ENCODE measurements around the gene B4GALT2.

DNA sequence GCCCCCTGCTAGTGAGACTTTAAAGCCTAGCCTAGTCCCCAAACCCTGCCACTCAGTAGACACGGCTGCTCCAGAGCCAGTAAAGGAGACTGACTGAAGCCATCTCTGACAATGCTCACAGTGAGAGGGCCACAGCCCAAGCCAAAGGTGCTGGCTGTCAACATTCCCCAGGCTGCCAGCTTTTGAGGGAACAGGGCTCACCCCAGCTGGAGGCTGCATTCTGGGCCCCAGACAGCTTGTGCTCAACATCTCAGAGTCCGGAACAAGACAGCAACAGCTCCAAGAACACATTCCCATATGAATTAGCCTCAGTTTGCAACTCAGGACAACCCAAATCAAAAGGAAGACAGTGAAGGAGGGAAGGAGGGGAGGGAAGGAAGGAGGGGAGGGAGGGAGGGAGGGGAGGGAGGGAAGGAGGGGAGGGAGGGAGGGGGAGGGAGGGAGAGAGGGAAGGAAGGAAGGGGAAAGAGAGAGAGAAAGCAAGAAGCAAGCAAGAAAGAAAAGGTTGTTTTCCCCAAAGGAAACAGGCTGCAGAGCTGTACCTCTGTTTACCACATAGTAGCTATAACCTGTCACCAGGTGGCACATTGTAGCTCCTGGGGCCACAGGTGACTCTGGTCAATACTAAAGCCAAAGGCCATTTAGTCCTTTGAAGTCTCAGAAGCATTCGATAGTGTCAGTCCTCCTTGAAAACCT lies 40.0 kb upstream of the B4GALT2 start:
- TF ChIP-seq, protein P1, sequence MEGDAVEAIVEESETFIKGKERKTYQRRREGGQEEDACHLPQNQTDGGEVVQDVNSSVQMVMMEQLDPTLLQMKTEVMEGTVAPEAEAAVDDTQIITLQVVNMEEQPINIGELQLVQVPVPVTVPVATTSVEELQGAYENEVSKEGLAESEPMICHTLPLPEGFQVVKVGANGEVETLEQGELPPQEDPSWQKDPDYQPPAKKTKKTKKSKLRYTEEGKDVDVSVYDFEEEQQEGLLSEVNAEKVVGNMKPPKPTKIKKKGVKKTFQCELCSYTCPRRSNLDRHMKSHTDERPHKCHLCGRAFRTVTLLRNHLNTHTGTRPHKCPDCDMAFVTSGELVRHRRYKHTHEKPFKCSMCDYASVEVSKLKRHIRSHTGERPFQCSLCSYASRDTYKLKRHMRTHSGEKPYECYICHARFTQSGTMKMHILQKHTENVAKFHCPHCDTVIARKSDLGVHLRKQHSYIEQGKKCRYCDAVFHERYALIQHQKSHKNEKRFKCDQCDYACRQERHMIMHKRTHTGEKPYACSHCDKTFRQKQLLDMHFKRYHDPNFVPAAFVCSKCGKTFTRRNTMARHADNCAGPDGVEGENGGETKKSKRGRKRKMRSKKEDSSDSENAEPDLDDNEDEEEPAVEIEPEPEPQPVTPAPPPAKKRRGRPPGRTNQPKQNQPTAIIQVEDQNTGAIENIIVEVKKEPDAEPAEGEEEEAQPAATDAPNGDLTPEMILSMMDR (conservative IDR thresholded peaks at IDR 0.05; ENCODE audit: low read length): no peak
- no peak for TF ChIP-seq EZH2phosphoT487 (IDR thresholded peaks at IDR 0.05; ENCODE audit: borderline replicate concordance, low read depth, low read length)
